OCI-LY7 (cell line): Measurements from ENCODE around the gene ENPP7. TPM values are rescaled to one million over a fixed set of nuclear protein-coding genes. Genes with fewer than 3 reads are reported as not detected.

ENCODE experiments used
- BruUV-seq: library from RNA; stranded (reverse); fragments of 400-500 nt; replicated peaks from 2 replicates; lab custom pipeline; 2021; lab: Mats Ljungman, UMichigan
- CTCF ChIA-PET: fragments of 300-600 bp; sonication (Branson Sonifier 250); formaldehyde crosslinking; loops from one replicate; lab custom pipeline; 2022; ENCODE audit warnings: antibody characterized with exemption; ENCODE audit not compliant: unreplicated experiment; lab: Charles Lee
- POLR2A ChIA-PET: fragments of 300-600 bp; sonication (Branson Sonifier 250); formaldehyde crosslinking; loops from one replicate; lab custom pipeline; 2022; ENCODE audit warnings: antibody characterized with exemption; lab: Charles Lee
- DNase-seq: peaks from one replicate; pipeline ENCODE4 v3.0.0-alpha.2; 2015; ENCODE audit warnings: low spot score
- H2AFZ ChIP-seq: fragments of 200-600 bp; sonication (generic), shearing (Covaris generic); 2 replicates; pipeline ENCODE4 v1.6.1; 2014; ENCODE audit warnings: mild to moderate bottlenecking, antibody characterized with exemption, low read length, moderate library complexity
- H3K27ac ChIP-seq: fragments of 200-600 bp; sonication (generic); 2 replicates; pipeline ENCODE4 v1.5.1; 2014; ENCODE audit warnings: mixed run types, low read depth, mild to moderate bottlenecking, moderate library complexity, low read length, inconsistent platforms; ENCODE audit not compliant: poor library complexity, severe bottlenecking
- H3K36me3 ChIP-seq: fragments of 200-600 bp; sonication (generic); 2 replicates; pipeline ENCODE4 v1.6.1; 2014; ENCODE audit warnings: mild to moderate bottlenecking, antibody characterized with exemption, low read length, moderate library complexity, mixed read lengths; ENCODE audit not compliant: insufficient read depth
- H3K4me1 ChIP-seq: fragments of 200-600 bp; sonication (generic); 2 replicates; pipeline ENCODE4 v1.5.1; 2014; ENCODE audit warnings: mild to moderate bottlenecking, low read length; ENCODE audit not compliant: insufficient read depth, poor library complexity, severe bottlenecking
- H3K4me2 ChIP-seq: fragments of 200-600 bp; sonication (generic); 2 replicates; pipeline ENCODE4 v1.6.1; 2014; ENCODE audit warnings: mild to moderate bottlenecking, low read length
- H3K4me3 ChIP-seq: fragments of 200-600 bp; sonication (generic); 2 replicates; pipeline ENCODE4 v1.5.1; 2014; ENCODE audit warnings: mild to moderate bottlenecking, low read depth, low read length; ENCODE audit not compliant: poor library complexity, severe bottlenecking
- H3K79me2 ChIP-seq: fragments of 200-600 bp; sonication (generic); 2 replicates; pipeline ENCODE4 v1.6.1; 2016; ENCODE audit warnings: low read depth, mild to moderate bottlenecking, low read length, moderate library complexity, mixed read lengths; ENCODE audit not compliant: insufficient read depth
- H3K9me2 ChIP-seq: fragments of 200-600 bp; sonication (generic); 2 replicates; pipeline ENCODE4 v1.6.1; 2016; ENCODE audit warnings: mild to moderate bottlenecking, low read length, mixed read lengths; ENCODE audit not compliant: insufficient read depth
- H3K9me3 ChIP-seq: fragments of 200-600 bp; sonication (generic); 2 replicates; pipeline ENCODE4 v1.6.1; 2014; ENCODE audit warnings: mild to moderate bottlenecking, mixed run types, low read length, mixed read lengths
- H4K20me1 ChIP-seq: fragments of 200-600 bp; sonication (generic); 2 replicates; pipeline ENCODE4 v1.6.1; 2014; ENCODE audit warnings: mild to moderate bottlenecking, antibody characterized with exemption, low read length, moderate library complexity, mixed read lengths; ENCODE audit not compliant: insufficient read depth
- CTCF ChIP-seq: fragments of 200-600 bp; sonication (generic); conservative IDR thresholded peaks from 2 replicates; pipeline ENCODE4 v1.5.1; 2014; ENCODE audit warnings: mild to moderate bottlenecking, antibody characterized with exemption, low read length, moderate library complexity, mixed read lengths
- EZH2phosphoT487 ChIP-seq: fragments of 200-600 bp; sonication (generic); IDR thresholded peaks from 2 replicates; pipeline ENCODE4 v1.6.1; 2018; ENCODE audit warnings: low read depth, borderline replicate concordance, mild to moderate bottlenecking, mixed run types, antibody characterized with exemption, low read length, moderate library complexity, mixed read lengths
- intact Hi-C: fragments of 100-400 bp; cut with micrococcal nuclease; formaldehyde crosslinking; loops from one replicate; pipeline ENCODE4 v1.10.0; 2022; ENCODE audit not compliant: unreplicated experiment
- total RNA-seq, 2 experiments: library from RNA; depleted of rRNA in 1 of 2; stranded (reverse); fragments of >200 nt in 1 of 2; shearing (Covaris generic) in 1 of 2; gene quantifications; 2 replicates each; pipeline ENCODE4 v1.2.3, GENCODE V29; 2014 to 2022

The ENPP7 gene
- total RNA-seq, 2 experiments from 2014 or later, result 0.28 to 0.42 TPM

- intact Hi-C loops, result loop anchor here (5.0 kb wide), 1 partner anchor 35 kb away; no protein-coding TSS in a partner anchor
- no TSS peak for BruUV-seq
- Histone ChIP-seq H3K4me2 (peak overlapping the region; percentile 81), H3K79me2 (no peaks in the 10 kb centered on the region), H3K27ac (no peak overlapping the region), H4K20me1 (peaks cover 10% of the 10 kb centered on the region; the same call in 1 of the 2 replicates), H3K9me2 (no peaks in the 10 kb centered on the region), H3K36me3 (peaks cover 10% of the 10 kb centered on the region), H3K4me1 (peaks cover 37% of the 10 kb centered on the region), H3K9me3 (no peaks in the 10 kb centered on the region), H3K4me3 (peak overlapping the region; percentile 64), H2AFZ (peak overlapping the region; percentile 71)
- peak; percentile 77 for DNase-seq
- TF ChIP-seq CTCF, result peak; percentile 71
- TF ChIP-seq EZH2phosphoT487, result no peak
- CTCF ChIA-PET, result no interaction called here
- POLR2A ChIA-PET, result interaction anchor here (0.7 kb wide), 1 partner anchor 18 kb away, joined by 3 read pairs; no protein-coding TSS in a partner anchor
Observed at GRCh38 chr17:79777120-79777893, 46.6 kb downstream of the ENPP7 start.

GRCh38 chr17:79777894-79778503 lies 47.3 kb downstream of the ENPP7 start, which contains the start of gene CBX2:
Gene CBX2 (plus strand): TSS chr17:79778148. CDS start chr17:79778236, 88 bp downstream.
- no peak for TF ChIP-seq EZH2phosphoT487
- TF ChIP-seq CTCF, result no peak
- no TSS peak for BruUV-seq
- peak within 1 kb of the TSS; percentile 28 for H3K27ac ChIP-seq
- peak; percentile 88 for DNase-seq
- peak within 1 kb of the TSS; percentile 95 for H3K4me3 ChIP-seq
- H3K79me2 ChIP-seq, result no peaks in the 10 kb centered on the region
- H3K4me1 ChIP-seq, result peaks cover 37% of the 10 kb centered on the region
- intact Hi-C loops, result loop anchor here (2.0 to 5.0 kb wide), 2 partner anchors 19 to 36 kb away; partner anchors contain the start of gene CBX8
- ChIA-PET POLR2A (no interaction called here), CTCF (interaction anchor here (0.6 kb wide), 1 partner anchor 65 kb away, joined by 4 read pairs; no protein-coding TSS in a partner anchor)
- H3K9me2 ChIP-seq, result no peaks in the 10 kb centered on the region
- H3K36me3 ChIP-seq, result peaks cover 10% of the 10 kb centered on the region
- peak within 1 kb of the TSS; percentile 96 for H3K4me2 ChIP-seq
- H4K20me1 ChIP-seq, result peaks cover 10% of the 10 kb centered on the region; the same call in 1 of the 2 replicates
- H2AFZ ChIP-seq, result peak within 1 kb of the TSS; percentile 77
- H3K9me3 ChIP-seq, result no peaks in the 10 kb centered on the region
